OCI-LY1 (cell line): ENCODE data around the gene GLS.

ENCODE experiments used
- H2AFZ ChIP-seq: fragments of 200-600 bp; sonication (generic), shearing (Covaris generic); 2 replicates; pipeline ENCODE4 v1.6.0; 2014; ENCODE audit warnings: antibody characterized with exemption, mild to moderate bottlenecking, low read length
- H3F3A ChIP-seq: fragments of 200-600 bp; sonication (generic), shearing (Covaris generic); 2 replicates; pipeline ENCODE4 v1.6.0; 2014; ENCODE audit warnings: mild to moderate bottlenecking, antibody characterized with exemption, low read length, moderate library complexity; ENCODE audit not compliant: insufficient read depth
- H3K27ac ChIP-seq: fragments of 200-600 bp; sonication (generic); 2 replicates; pipeline ENCODE4 v1.5.1; 2014; ENCODE audit warnings: low read length, mixed run types, mild to moderate bottlenecking, low read depth; ENCODE audit not compliant: poor library complexity, severe bottlenecking
- H3K27me3 ChIP-seq: fragments of 200-600 bp; sonication (generic); 2 replicates; pipeline ENCODE4 v1.6.0; 2014; ENCODE audit warnings: antibody characterized with exemption, mild to moderate bottlenecking, low read length, moderate library complexity; ENCODE audit not compliant: insufficient read depth
- H3K36me3 ChIP-seq: fragments of 200-600 bp; sonication (generic); 2 replicates; pipeline ENCODE4 v1.6.1; 2014; ENCODE audit warnings: mild to moderate bottlenecking, antibody characterized with exemption, low read length, moderate library complexity, mixed read lengths; ENCODE audit not compliant: insufficient read depth
- H3K4me1 ChIP-seq: fragments of 200-600 bp; sonication (generic); 2 replicates; pipeline ENCODE4 v1.5.1; 2014; ENCODE audit warnings: mild to moderate bottlenecking, low read length, moderate library complexity; ENCODE audit not compliant: insufficient read depth, severe bottlenecking
- H3K4me2 ChIP-seq: fragments of 200-600 bp; sonication (generic), shearing (Covaris generic); 2 replicates; pipeline ENCODE4 v1.6.1; 2014; ENCODE audit warnings: low read length
- H3K4me3 ChIP-seq: fragments of 200-600 bp; sonication (generic); 2 replicates; pipeline ENCODE4 v1.5.1; 2014; ENCODE audit warnings: low read length, low read depth, mild to moderate bottlenecking, mixed read lengths; ENCODE audit not compliant: poor library complexity, severe bottlenecking
- H3K79me2 ChIP-seq: fragments of 200-600 bp; shearing (Covaris generic); 2 replicates; pipeline ENCODE4 v1.6.1; 2016; ENCODE audit warnings: mixed run types, low read length, mixed read lengths; ENCODE audit not compliant: insufficient read depth
- H3K9ac ChIP-seq: fragments of 200-600 bp; sonication (generic), shearing (Covaris generic); 2 replicates; pipeline ENCODE4 v1.6.1; 2014; ENCODE audit warnings: mild to moderate bottlenecking, low read length, mixed read lengths
- H3K9me2 ChIP-seq: fragments of 200-600 bp; sonication (generic), shearing (Covaris generic); 2 replicates; pipeline ENCODE4 v1.6.1; 2014; ENCODE audit warnings: low read depth, mild to moderate bottlenecking, low read length, mixed read lengths
- H3K9me3 ChIP-seq: fragments of 200-600 bp; shearing (Covaris generic); 2 replicates; pipeline ENCODE4 v1.6.1; 2014; ENCODE audit warnings: low read length, mixed read lengths
- H4K20me1 ChIP-seq: fragments of 200-600 bp; sonication (generic), shearing (Covaris generic); 2 replicates; pipeline ENCODE4 v1.6.0; 2016; ENCODE audit warnings: mild to moderate bottlenecking, low read length; ENCODE audit not compliant: insufficient read depth
- CTCF ChIP-seq: fragments of 200-600 bp; sonication (generic), shearing (Covaris generic); IDR thresholded peaks from 2 replicates; pipeline ENCODE4 v1.5.1; 2017; ENCODE audit warnings: mild to moderate bottlenecking, antibody characterized with exemption, low read length, moderate library complexity, mixed read lengths
- EZH2 ChIP-seq: fragments of 200-600 bp; sonication (generic), shearing (Covaris generic); IDR thresholded peaks from 2 replicates; pipeline ENCODE4 v1.8.0; 2017; ENCODE audit warnings: borderline replicate concordance, mixed run types, mild to moderate bottlenecking, antibody characterized with exemption, low read length, moderate library complexity, mixed read lengths

The GLS gene

GRCh38 chr2:190963088-190963487, 82.5 kb downstream of the GLS start:
- H3F3A ChIP-seq = no peaks in the 10 kb centered on the region
- no peaks in the 10 kb centered on the region for H3K9me3 ChIP-seq
- TF ChIP-seq CTCF (no peak), EZH2 (no peak)
- H3K4me2 ChIP-seq = no peak overlapping the region
- no peaks in the 10 kb centered on the region for H3K27me3 ChIP-seq
- no peak overlapping the region for H3K9ac ChIP-seq
- no peaks in the 10 kb centered on the region for H3K79me2 ChIP-seq
- H4K20me1 ChIP-seq = no peaks in the 10 kb centered on the region
- no peak overlapping the region for H3K27ac ChIP-seq
- no peaks in the 10 kb centered on the region for H3K9me2 ChIP-seq
- H2AFZ ChIP-seq = no peak overlapping the region
- H3K4me1 ChIP-seq = no peaks in the 10 kb centered on the region
- no peak overlapping the region for H3K4me3 ChIP-seq
- peaks cover 37% of the 10 kb centered on the region; the same call in 1 of the 2 replicates for H3K36me3 ChIP-seq

DNA sequence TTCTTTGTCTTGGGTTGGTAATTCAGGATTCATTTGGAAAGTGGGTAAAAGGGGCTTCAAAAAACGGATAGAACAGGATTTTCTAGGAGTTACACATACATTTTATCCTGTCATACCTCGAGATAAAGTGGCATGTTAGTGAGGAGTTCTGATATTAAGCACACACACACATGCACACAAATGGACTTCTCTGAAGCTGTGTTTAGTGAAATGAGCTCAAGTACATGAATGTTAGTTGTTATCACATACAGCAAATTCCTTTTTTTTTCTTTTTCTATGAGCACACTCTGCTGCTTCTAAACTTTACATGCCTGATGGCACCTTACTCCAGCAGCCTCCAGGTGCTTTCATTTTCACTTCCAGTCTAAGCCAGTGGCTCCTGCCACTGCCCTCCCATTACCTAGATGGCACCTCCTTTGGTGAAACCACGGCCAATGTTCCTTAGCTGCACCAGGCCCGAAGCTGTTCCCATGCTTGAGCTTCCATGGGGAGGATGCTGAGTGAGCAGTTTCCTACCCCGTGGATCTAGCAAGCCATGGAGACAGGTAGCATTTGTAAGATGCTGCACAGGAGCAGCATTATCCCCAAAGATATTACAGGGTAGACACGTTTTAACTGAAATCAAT, 83.7 kb downstream of the GLS start:
- H3K27me3 ChIP-seq = no peaks in the 10 kb centered on the region
- no peak overlapping the region for H3K9ac ChIP-seq
- H3K4me1 ChIP-seq = no peaks in the 10 kb centered on the region
- H3K36me3 ChIP-seq = peaks cover 43% of the 10 kb centered on the region; the same call in 1 of the 2 replicates
- H3F3A ChIP-seq = no peaks in the 10 kb centered on the region
- H3K27ac ChIP-seq = no peak overlapping the region
- H3K9me3 ChIP-seq = no peaks in the 10 kb centered on the region
- no peaks in the 10 kb centered on the region for H4K20me1 ChIP-seq
- no peaks in the 10 kb centered on the region for H3K79me2 ChIP-seq
- no peak overlapping the region for H3K4me2 ChIP-seq
- H3K9me2 ChIP-seq = no peaks in the 10 kb centered on the region
- no peak overlapping the region for H2AFZ ChIP-seq
- no peak overlapping the region for H3K4me3 ChIP-seq
- TF ChIP-seq CTCF = no peak
- no peak for TF ChIP-seq EZH2

GRCh38 chr2:190965580-190966222, 85.1 kb downstream of the GLS start:
- Histone ChIP-seq H3K9me3 (no peaks in the 10 kb centered on the region), H3K27ac (no peak overlapping the region), H3K79me2 (no peaks in the 10 kb centered on the region), H4K20me1 (no peaks in the 10 kb centered on the region), H3K36me3 (peaks cover 55% of the 10 kb centered on the region; the same call in 1 of the 2 replicates), H3K4me3 (no peak overlapping the region), H3K27me3 (no peaks in the 10 kb centered on the region), H3K9ac (no peak overlapping the region), H3K4me2 (no peak overlapping the region), H3K9me2 (no peaks in the 10 kb centered on the region), H3F3A (no peaks in the 10 kb centered on the region), H3K4me1 (no peaks in the 10 kb centered on the region), H2AFZ (no peak overlapping the region)
- TF ChIP-seq EZH2 = no peak
- TF ChIP-seq CTCF = no peak
